HG03159 (cell line): ENCODE measurements around the gene TK2.
"Not testable (repeated sequence)": the region's sequence is repeated elsewhere in the genome, so short reads cannot be mapped to it uniquely, and the experiment has no call there.

Experiments used
- ATAC-seq: cut with Tn5 transposase; IDR thresholded peaks from one replicate; pipeline ENCODE4 v1.9.1; 2021; ENCODE audit warnings: mild to moderate bottlenecking, moderate library complexity; ENCODE audit not compliant: unreplicated experiment

TK2 gene

DNA sequence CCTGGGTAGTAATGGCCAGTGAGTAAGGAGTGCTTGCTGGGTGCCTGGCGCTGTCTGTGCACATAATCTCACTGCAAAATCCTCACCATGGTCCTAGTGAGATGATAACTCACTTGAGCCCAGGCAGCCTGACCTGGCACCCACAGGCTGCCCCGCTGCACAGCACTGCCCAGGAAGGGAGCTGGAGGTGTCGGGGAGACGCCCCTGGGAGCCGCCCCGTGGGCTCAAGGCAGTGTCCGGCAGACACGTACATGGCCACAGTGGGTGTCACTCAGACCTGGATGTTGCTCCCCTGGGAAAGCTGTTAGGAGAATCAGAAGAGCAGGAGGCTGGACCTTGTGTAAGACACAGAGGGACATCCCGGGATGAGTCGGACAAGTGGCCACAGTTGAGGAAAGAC, 78.7 kb downstream of the TK2 start:
- no peak for ATAC-seq

DNA sequence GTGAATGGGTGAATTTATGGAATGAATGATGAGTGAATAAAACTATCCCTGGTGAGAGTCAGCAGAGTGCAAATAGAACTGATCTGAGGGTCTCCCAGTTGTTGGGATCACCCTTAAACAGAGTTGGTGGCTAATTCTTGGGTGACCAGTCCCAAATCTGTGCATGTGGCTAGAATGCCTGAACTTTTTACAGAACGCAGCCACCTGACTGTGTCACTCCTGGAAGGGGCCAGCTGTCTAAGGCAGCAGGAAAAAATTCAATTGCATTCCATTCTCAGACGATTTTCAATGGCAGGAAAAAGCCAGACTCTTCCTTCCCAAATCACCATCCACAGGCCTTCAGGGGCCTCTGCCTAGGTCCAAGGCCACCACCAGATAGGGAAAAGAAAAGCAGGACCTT, 79.4 kb downstream of the TK2 start:
- no peak for ATAC-seq

DNA sequence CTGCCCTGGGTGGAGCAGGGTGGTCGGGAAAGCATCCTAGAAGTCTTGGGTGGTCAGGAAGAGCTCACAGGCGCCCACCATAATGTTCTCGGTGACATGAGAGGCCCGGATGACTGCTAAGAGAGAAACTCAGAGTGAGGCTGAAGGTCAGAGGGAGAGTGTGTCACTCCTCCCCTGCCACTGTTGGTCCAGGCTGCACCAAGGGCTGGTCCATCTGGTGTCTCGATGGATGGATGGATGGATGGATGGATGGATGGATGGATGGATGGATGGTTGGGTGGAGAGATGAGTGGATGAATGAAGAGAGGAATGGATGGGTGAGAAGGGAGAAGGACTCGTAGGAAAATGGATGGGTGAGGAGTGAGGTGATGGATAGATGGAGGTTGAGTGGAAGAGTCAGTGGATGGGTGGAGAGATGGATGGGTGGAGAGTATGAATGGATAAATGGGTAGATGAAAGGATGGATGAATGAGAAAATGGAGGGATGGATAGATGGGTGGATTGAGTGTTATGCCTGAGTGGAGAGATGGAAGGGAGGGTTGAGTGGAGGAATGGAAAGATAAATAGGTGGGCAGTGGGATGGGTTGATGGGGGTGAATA, 79.9 kb downstream of the TK2 start:
- ATAC-seq: no peak

DNA sequence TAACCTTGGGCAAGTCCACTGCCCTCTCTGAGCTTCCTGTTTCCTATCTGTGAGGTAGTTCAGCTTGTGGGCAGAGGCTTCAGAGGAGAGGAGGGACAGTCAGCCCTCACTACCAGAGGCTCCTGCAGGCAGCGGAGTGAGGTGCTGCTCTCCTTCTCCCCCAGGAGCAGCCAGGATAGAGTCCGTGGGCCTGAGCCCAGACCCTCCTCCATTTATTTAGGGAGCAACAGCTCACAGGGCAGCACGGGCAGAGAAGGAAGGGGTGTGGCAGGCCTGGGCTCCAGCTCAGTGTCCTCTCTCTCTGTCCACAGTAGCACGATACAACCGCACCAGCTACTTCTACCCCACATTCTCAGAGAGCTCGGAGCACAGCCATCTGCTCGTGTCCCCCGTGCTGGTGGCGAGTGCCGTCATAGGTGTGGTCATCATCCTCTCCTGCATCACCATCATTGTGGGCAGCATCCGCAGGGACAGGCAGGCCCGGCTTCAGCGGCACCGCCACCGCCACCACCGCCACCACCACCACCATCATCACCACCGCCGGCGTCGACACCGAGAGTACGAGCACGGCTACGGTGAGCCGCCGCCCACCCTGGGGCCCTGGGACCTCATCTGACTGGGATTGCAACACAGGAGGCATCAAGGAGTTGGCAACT, 80.5 kb downstream of the TK2 start:
- no peak for ATAC-seq

DNA sequence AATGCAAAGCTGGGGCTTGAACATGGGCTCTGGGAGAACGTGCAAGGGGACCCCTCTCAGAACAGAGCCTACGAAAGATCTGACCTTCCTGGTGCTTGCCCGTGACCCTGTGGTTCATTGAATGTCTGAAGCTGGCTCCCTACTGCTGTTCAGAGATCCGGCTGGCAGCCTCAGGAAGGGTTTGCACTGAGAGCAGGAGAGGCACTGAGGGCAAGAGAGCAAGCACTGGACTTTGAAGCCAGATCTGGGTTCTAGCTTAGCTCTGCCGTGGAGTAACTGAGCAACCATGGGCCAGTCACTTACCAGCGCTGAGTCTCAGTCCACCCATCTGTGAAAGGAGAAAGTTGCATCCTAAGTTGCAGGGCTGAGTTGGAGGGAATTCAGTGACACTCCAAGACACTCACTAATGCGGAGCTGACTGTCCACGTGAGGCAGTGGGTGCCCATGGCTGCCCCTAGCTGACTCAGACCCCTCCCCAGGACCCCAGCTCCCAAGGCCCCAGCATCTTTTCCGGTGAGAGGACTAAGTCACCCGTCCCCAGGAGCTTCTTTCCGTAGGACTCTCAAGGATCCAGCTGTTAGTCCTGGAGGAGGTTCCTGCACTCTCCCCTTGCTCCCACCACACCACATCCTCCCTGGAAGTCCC, 81.5 kb downstream of the TK2 start:
- ATAC-seq: no peak

DNA sequence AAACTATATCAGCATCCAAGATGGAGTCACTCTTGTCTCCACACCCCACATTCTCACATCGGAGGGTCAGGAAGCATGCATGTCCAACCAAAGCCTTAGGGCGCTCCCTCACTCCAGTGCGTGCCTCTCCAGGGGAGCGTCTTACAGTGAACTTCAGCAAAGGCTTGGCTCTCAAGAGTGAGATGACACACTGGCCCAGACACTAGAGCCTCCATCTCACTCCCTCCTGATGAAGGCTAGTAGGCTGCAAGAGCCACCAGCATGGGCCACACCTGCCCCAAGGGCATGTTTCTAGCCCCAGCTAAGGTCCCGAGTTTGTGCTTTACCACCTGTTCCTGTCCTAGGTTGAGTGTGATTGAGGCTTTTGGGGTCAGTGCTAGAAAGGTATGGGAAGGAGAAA, 82.3 kb downstream of the TK2 start:
- ATAC-seq: no peak

DNA sequence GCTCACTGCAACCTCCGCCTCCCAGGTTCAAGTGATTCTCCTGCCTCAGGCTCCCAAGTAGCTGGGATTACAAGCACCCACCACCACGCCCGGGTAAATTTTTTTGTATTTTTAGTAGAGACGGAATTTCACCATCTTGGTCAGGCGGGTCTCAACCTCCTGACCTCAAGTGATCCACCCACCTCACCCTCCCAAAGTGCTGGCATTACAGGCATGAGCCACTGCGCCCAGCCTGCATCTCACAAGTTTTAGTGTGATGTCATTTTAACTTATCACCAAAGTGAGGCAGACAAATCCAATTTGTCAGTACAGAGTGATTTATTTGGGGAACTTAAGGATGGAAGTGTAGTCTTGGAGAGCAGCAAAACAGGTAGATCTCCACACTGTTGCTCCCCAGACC, 83.3 kb downstream of the TK2 start:
- ATAC-seq: not testable (repeated sequence)

DNA sequence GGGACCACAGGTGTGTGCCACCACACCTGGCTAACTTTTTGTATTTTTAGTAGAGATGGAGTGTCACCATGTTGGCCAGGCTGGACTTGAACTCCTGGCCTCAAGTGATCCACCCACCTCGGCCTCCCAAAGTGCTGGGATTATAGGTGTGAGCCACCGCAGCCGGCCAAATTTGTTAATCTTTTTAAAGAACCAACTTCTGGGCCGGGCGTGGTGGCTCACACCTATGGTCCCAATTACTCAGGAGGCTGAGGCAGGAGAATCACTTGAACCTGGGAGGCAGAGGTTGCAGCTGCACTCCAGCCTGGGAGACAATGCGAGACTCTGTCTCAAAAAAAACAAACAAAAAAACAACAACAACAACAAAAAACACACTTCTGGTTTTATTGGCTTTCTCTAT, 84.0 kb downstream of the TK2 start:
- not testable (repeated sequence) for ATAC-seq

DNA sequence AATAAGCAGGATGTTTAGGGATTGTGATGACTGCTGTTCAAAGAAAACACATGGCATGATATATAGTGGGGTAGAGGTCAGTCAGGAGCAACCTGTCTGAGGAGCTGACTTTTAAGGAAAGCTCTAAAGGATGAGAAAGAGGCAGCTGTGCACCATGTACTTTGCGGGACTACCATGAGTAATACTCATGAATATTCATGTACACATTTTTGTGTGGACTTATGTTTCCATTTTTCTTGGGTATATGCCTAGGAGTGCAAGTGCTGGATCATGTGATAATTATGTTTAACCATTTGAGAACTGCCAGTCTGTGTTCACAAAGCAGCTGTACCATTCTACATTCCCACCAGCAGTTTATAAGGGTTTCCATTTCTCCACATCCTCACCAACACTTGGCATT, 87.0 kb downstream of the TK2 start:
- no peak for ATAC-seq

DNA sequence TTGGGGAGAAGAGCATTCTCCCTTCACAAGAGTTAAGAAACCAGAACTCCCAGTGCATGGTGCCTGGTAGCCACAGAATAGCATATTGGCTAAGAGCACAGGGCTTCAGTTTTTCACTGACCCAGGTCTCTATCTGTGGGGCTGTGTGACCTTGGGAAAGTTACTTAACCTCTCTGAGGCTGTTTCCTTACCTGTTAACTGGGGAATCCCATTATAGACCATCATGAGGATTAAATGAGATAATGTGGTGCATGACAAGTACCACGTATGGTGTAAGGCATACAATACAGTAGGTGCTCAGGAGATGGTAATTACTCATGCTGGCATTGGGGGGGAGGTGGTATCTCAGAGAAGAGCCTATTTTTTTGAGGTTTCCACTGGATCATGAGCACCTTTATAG, 89.2 kb downstream of the TK2 start:
- ATAC-seq: no peak

DNA sequence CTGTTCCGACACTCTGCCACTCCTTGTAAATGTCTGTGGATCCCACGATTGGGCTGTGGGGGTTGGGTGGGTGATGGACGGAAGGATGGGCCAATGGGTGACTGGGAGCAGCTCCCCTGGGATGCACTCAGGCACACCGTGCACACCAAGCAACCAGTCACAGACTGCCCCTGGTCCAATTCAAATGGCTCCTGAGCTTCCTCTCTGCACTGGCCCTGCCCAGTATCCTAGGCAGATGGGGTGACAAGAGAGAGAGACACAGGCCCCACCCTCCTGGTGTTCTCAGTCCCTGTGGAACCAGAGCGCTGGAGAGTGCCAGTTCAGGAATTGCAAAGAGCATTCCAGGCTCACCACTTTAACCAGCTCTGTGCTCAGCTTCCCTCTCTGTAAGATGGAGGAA, 90.0 kb downstream of the TK2 start:
- no peak for ATAC-seq

DNA sequence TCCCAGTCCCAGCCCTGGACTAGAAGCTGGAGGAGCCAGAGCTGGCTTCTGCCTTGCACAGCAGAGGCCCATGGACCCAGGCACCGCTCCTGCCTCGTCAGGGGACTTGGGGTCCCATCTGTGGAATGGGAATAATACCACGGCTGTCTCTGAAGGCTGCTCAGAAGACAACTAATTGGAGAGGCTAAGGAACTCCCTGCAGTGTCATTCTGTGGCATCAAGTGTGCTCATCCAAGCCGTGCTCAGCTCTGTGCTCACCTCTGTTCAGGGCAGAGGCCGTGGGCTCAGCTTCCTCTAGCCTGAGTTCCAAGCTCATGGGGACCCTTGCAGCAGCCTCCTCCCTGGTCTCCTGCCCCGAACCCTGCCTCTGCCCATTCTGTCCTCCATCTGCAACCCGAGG, 91.1 kb downstream of the TK2 start:
- no peak for ATAC-seq

DNA sequence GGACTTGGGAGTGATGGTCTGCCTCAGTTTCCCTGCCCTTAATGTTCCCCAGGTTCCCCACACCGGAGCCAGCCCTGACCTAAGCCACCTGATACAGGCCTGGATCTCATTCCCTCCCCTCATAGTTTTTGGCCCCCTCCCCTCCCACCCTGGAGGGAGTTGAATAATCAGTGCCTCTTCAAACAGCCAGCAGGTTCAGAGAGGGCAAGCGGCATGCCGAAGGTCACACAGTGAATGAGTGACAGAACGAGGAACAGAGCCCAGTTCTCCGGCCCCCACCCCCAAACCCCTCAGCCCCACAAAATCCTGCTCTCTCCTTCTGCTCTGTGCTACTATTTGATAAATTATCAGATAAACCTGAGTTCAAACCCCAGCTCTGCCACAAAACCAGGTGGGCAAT, 91.6 kb downstream of the TK2 start:
- ATAC-seq: no peak
